Liver (tissue), 9 donors: ENCODE measurements around the gene YLPM1. TPM values are rescaled to one million over a fixed set of nuclear protein-coding genes. Genes with fewer than 3 reads are reported as not detected.
A peak's percentile ranks its signal among the peaks of the same experiment; 100 is the strongest.

Source experiments
- DNase-seq: peaks from one replicate; pipeline ENCODE4 v3.0.0-alpha.2; 2017; ENCODE audit warnings: low spot score
- H3K27ac ChIP-seq, 2 donors: one replicate each; pipeline ENCODE4 v1.7.0; 2013; ENCODE audit warnings: inconsistent platforms in 2 of 2, low read length in 2 of 2, control low read depth in 1 of 2, low read depth in 1 of 2, mild to moderate bottlenecking in 1 of 2
- H3K27me3 ChIP-seq, 4 donors: one replicate each; pipeline versions ENCODE4 v1.6.1 to v1.7.0; 2013; ENCODE audit warnings: low read length in 3 of 4, inconsistent platforms in 1 of 4, mild to moderate bottlenecking in 1 of 4, moderate library complexity in 1 of 4; ENCODE audit not compliant: control insufficient read depth in 4 of 4, insufficient read depth in 4 of 4
- H3K36me3 ChIP-seq, 4 donors: one replicate each; pipeline versions ENCODE4 v1.6.1 to v1.7.0; 2013; ENCODE audit warnings: low read length in 3 of 4, mild to moderate bottlenecking in 3 of 4, low read depth in 1 of 4, moderate library complexity in 1 of 4; ENCODE audit not compliant: control insufficient read depth in 4 of 4, insufficient read depth in 3 of 4
- H3K4me1 ChIP-seq, 4 donors: one replicate each; pipeline versions ENCODE4 v1.6.1 to v1.7.0; 2013; ENCODE audit warnings: low read length in 3 of 4, mild to moderate bottlenecking in 3 of 4, moderate library complexity in 1 of 4; ENCODE audit not compliant: control insufficient read depth in 4 of 4, insufficient read depth in 4 of 4
- H3K4me3 ChIP-seq, 3 donors: one replicate each; pipeline versions ENCODE4 v1.6.1 to v1.7.0; 2013; ENCODE audit warnings: low read length in 3 of 3, control low read depth in 1 of 3, low read depth in 1 of 3, mild to moderate bottlenecking in 1 of 3
- H3K9ac ChIP-seq, 2 donors: one replicate each; pipeline ENCODE4 v1.7.0; 2013; ENCODE audit warnings: low read length in 2 of 2, mild to moderate bottlenecking in 2 of 2, moderate library complexity in 2 of 2, control low read depth in 1 of 2, low read depth in 1 of 2
- H3K9me3 ChIP-seq, 4 donors: one replicate each; pipeline versions ENCODE4 v1.6.1 to v1.7.0; 2013; ENCODE audit warnings: low read length in 3 of 4; ENCODE audit not compliant: control insufficient read depth in 4 of 4
- CTCF ChIP-seq: fragments of 150-350 bp; IDR thresholded peaks from 2 replicates; pipeline ENCODE4 v1.5.1; 2017; ENCODE audit warnings: improper control_type of control experiment, low read depth, low read length; ENCODE audit not compliant: missing input control
- EGR1 ChIP-seq, 2 donors: IDR thresholded peaks; 2 replicates each; pipeline ENCODE4 v1.6.1; 2016 to 2018; ENCODE audit warnings: antibody characterized with exemption in 2 of 2, low read depth in 2 of 2
- FOXA1 ChIP-seq: IDR thresholded peaks from 2 replicates; pipeline ENCODE4 v1.6.1; 2016; ENCODE audit warnings: antibody characterized with exemption
- FOXA2 ChIP-seq: IDR thresholded peaks from 2 replicates; pipeline ENCODE4 v1.6.1; 2016; ENCODE audit warnings: antibody characterized with exemption
- GABPA ChIP-seq, 2 donors: IDR thresholded peaks in 1 of 2; conservative IDR thresholded peaks in 1 of 2; 2 replicates each; pipeline ENCODE4 v1.6.1; 2016; ENCODE audit warnings: antibody characterized with exemption in 2 of 2, mild to moderate bottlenecking in 1 of 2, moderate library complexity in 1 of 2
- HNF4A ChIP-seq, 2 donors: conservative IDR thresholded peaks; 2 replicates each; pipeline ENCODE4 v1.6.1; 2016; ENCODE audit warnings: antibody characterized with exemption in 2 of 2, mild to moderate bottlenecking in 2 of 2
- JUND ChIP-seq, 2 donors: IDR thresholded peaks; 2 replicates each; pipeline ENCODE4 v1.6.1; 2016; ENCODE audit warnings: antibody characterized with exemption in 2 of 2
- NR2F2 ChIP-seq: IDR thresholded peaks from 2 replicates; pipeline ENCODE4 v1.6.1; 2016; ENCODE audit warnings: antibody characterized with exemption
- RAD21 ChIP-seq, 2 donors: IDR thresholded peaks; 2 replicates each; pipeline ENCODE4 v1.6.1; 2016; ENCODE audit warnings: antibody characterized with exemption in 2 of 2, mild to moderate bottlenecking in 2 of 2
- REST ChIP-seq: IDR thresholded peaks from 2 replicates; pipeline ENCODE4 v1.6.1; 2016; ENCODE audit warnings: antibody characterized with exemption, mild to moderate bottlenecking
- RXRA ChIP-seq, 2 donors: IDR thresholded peaks; 2 replicates each; pipeline ENCODE4 v1.6.1; 2017 to 2018; ENCODE audit warnings: antibody characterized with exemption in 2 of 2, mild to moderate bottlenecking in 1 of 2
- SP1 ChIP-seq: IDR thresholded peaks from 2 replicates; pipeline ENCODE4 v1.6.1; 2018; ENCODE audit warnings: antibody characterized with exemption, mild to moderate bottlenecking
- TAF1 ChIP-seq: conservative IDR thresholded peaks from 2 replicates; pipeline ENCODE4 v1.6.1; 2016; ENCODE audit warnings: antibody characterized with exemption, mild to moderate bottlenecking
- YY1 ChIP-seq: IDR thresholded peaks from 2 replicates; pipeline ENCODE4 v1.6.1; 2016; ENCODE audit warnings: antibody characterized with exemption, mild to moderate bottlenecking
- WGBS: extraction: QIAGEN DNeasy Blood & Tissue Kit; methylation state at CpG from one replicate; pipeline ENCODE4 v1.1.7; 2013; 5-methylcytosine and 5-hydroxymethylcytosine counted together
- polyA plus RNA-seq, 2 donors: library from polyadenylated mRNA; stranded (reverse) in 1 of 2; unstranded in 1 of 2; fragments of 200-250 nt in 1 of 2; fragments of >200 nt in 1 of 2; fragmentation: Nextera tagmentation in 1 of 2; extraction: Ambion mirVana in 1 of 2; gene quantifications; one replicate each; pipeline versions ENCODE4 v1.2.1 to v1.2.3, GENCODE V29; 2013 to 2015
- total RNA-seq, 2 donors: library from RNA; depleted of rRNA; stranded (reverse); fragments of >200 nt; gene quantifications; one replicate each; pipeline ENCODE4 v1.2.3, GENCODE V29; 2014
- TF ChIP-seq, protein P1 (sequence below): IDR thresholded peaks from 2 replicates; pipeline ENCODE4 v1.6.1; 2016; ENCODE audit warnings: antibody characterized with exemption
- TF ChIP-seq, protein P2 (sequence below): IDR thresholded peaks from 2 replicates; pipeline ENCODE4 v1.6.1; 2016; ENCODE audit warnings: antibody characterized with exemption
- TF ChIP-seq, protein P3 (sequence below): IDR thresholded peaks from 2 replicates; pipeline ENCODE4 v1.6.1; 2016; ENCODE audit warnings: antibody characterized with exemption
- donor health status: healthy.
- donor health status: healthy.
- donor health status: healthy.
- donor health status: healthy.
- donor health status: healthy.

YLPM1 gene
- total and polyA plus RNA-seq, 4 donors: 5.9 to 27.3 (median 13.2) TPM

GRCh38 chr14:74713395-74713735, 49.8 kb upstream of the YLPM1 start:
- TF ChIP-seq, protein P1, sequence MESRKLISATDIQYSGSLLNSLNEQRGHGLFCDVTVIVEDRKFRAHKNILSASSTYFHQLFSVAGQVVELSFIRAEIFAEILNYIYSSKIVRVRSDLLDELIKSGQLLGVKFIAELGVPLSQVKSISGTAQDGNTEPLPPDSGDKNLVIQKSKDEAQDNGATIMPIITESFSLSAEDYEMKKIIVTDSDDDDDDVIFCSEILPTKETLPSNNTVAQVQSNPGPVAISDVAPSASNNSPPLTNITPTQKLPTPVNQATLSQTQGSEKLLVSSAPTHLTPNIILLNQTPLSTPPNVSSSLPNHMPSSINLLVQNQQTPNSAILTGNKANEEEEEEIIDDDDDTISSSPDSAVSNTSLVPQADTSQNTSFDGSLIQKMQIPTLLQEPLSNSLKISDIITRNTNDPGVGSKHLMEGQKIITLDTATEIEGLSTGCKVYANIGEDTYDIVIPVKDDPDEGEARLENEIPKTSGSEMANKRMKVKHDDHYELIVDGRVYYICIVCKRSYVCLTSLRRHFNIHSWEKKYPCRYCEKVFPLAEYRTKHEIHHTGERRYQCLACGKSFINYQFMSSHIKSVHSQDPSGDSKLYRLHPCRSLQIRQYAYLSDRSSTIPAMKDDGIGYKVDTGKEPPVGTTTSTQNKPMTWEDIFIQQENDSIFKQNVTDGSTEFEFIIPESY: no peak
- TF ChIP-seq EGR1 (IDR thresholded peaks at IDR 0.05; ENCODE audit: low read depth in 2 of 2) (no peak), FOXA2 (no peak), FOXA1 (no peak), NR2F2 (no peak), HNF4A (conservative IDR thresholded peaks at IDR 0.05) (no peak), GABPA (IDR thresholded peaks at IDR 0.05 in 1 of 2, conservative IDR thresholded peaks at IDR 0.05 in 1 of 2) (no peak), RXRA (IDR thresholded peaks at IDR 0.05) (no peak), TAF1 (no peak), JUND (IDR thresholded peaks at IDR 0.05) (no peak), CTCF (no peak), RAD21 (IDR thresholded peaks at IDR 0.05) (no peak)
- TF ChIP-seq, protein P2, sequence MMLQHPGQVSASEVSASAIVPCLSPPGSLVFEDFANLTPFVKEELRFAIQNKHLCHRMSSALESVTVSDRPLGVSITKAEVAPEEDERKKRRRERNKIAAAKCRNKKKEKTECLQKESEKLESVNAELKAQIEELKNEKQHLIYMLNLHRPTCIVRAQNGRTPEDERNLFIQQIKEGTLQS: no peak
- TF ChIP-seq, protein P3, sequence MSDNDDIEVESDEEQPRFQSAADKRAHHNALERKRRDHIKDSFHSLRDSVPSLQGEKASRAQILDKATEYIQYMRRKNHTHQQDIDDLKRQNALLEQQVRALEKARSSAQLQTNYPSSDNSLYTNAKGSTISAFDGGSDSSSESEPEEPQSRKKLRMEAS: no peak
- H3K27me3 ChIP-seq: no peaks in the 10 kb centered on the region
- peak overlapping the region; percentile 67 to 84 (median 77) for H3K4me3 ChIP-seq
- peaks cover 2 to 29% (median 24%) of the 10 kb centered on the region in 4 donors for H3K4me1 ChIP-seq
- H3K36me3 ChIP-seq: peaks cover 2 to 25% (median 11%) of the 10 kb centered on the region in 4 donors
- 13% methylated on average over 6 of the region's 6 CpGs for WGBS
- H3K27ac ChIP-seq: peak overlapping the region; percentile 33 to 45
- peak overlapping the region; percentile 71 to 97 for H3K9ac ChIP-seq
- no peaks in the 10 kb centered on the region for H3K9me3 ChIP-seq
- DNase-seq: no peak

- Histone ChIP-seq H3K27me3 (no peaks in the 10 kb centered on the region), H3K4me3 (no peak overlapping the region), H3K4me1 (peaks cover 2 to 7% (median 3%) of the 10 kb centered on the region in 4 donors), H3K9me3 (no peaks in the 10 kb centered on the region), H3K36me3 (peaks cover 2 to 29% (median 18%) of the 10 kb centered on the region in 4 donors), H3K27ac (no peak overlapping the region), H3K9ac (no peak overlapping the region)
- DNase-seq: no peak
- no peak for TF ChIP-seq SP1
- no peak for TF ChIP-seq RXRA (IDR thresholded peaks at IDR 0.05)
- no peak for TF ChIP-seq YY1
- no peak for TF ChIP-seq FOXA2
- no peak for TF ChIP-seq REST
- TF ChIP-seq JUND (IDR thresholded peaks at IDR 0.05): no peak
- no peak for TF ChIP-seq HNF4A (conservative IDR thresholded peaks at IDR 0.05)
- TF ChIP-seq, protein P2: no peak
- TF ChIP-seq, protein P1: no peak
- TF ChIP-seq RAD21 (IDR thresholded peaks at IDR 0.05): no peak
- TF ChIP-seq NR2F2: no peak
- TF ChIP-seq GABPA (IDR thresholded peaks at IDR 0.05 in 1 of 2, conservative IDR thresholded peaks at IDR 0.05 in 1 of 2): no peak
- no peak for TF ChIP-seq EGR1 (IDR thresholded peaks at IDR 0.05; ENCODE audit: low read depth in 2 of 2)
- TF ChIP-seq TAF1: no peak
These were observed 42.6 kb upstream of the YLPM1 start for GRCh38 chr14:74720526-74720925.
